HG02938 (cell line): ENCODE results near the gene RNF11.
A peak's percentile ranks its signal among the peaks of the same experiment; 100 is the strongest.
"Not testable (repeated sequence)": the region's sequence is repeated elsewhere in the genome, so short reads cannot be mapped to it uniquely, and the experiment has no call there.

Source experiments
- ATAC-seq: cut with Tn5 transposase; IDR thresholded peaks from one replicate; pipeline ENCODE4 v1.9.1; 2021; ENCODE audit warnings: mild to moderate bottlenecking, moderate library complexity; ENCODE audit not compliant: unreplicated experiment

The RNF11 gene

GRCh38 chr1:51235673-51236530 lies at the start of gene RNF11:
Gene RNF11 (plus strand): TSS chr1:51236273. CDS start chr1:51236757, 484 bp downstream.
- peak; percentile 63 for ATAC-seq

GRCh38 chr1:51188230-51188629 lies 47.8 kb upstream of the RNF11 start:
- no peak for ATAC-seq

GRCh38 chr1:51189421-51190073 lies 46.5 kb upstream of the RNF11 start:
- ATAC-seq, result no peak

- no peak for ATAC-seq
Measured at GRCh38 chr1:51190961-51191360, 45.1 kb upstream of the RNF11 start.

- no peak for ATAC-seq
Measured at GRCh38 chr1:51192213-51192843, 43.7 kb upstream of the RNF11 start.

GRCh38 chr1:51193564-51193963 lies 42.5 kb upstream of the RNF11 start:
- no peak for ATAC-seq

- ATAC-seq, result peak; percentile 82
Measured at GRCh38 chr1:51203121-51203873, 32.8 kb upstream of the RNF11 start.

- no peak for ATAC-seq
Measured at GRCh38 chr1:51203874-51204245, 32.2 kb upstream of the RNF11 start.

GRCh38 chr1:51210055-51210454 lies 26.0 kb upstream of the RNF11 start:
- no peak for ATAC-seq

GRCh38 chr1:51210676-51211075 lies 25.4 kb upstream of the RNF11 start:
- ATAC-seq, result no peak

GRCh38 chr1:51214615-51215131 lies 21.4 kb upstream of the RNF11 start:
- no peak for ATAC-seq

GRCh38 chr1:51215169-51215568 lies 20.9 kb upstream of the RNF11 start:
- ATAC-seq, result no peak

GRCh38 chr1:51216631-51217030 lies 19.4 kb upstream of the RNF11 start:
- ATAC-seq, result no peak

- ATAC-seq, result no peak
Measured at GRCh38 chr1:51217101-51217500, 19.0 kb upstream of the RNF11 start.

- no peak for ATAC-seq
Measured at GRCh38 chr1:51218570-51218969, 17.5 kb upstream of the RNF11 start.

- ATAC-seq, result no peak
Measured at GRCh38 chr1:51219022-51219421, 17.1 kb upstream of the RNF11 start.

- ATAC-seq, result not testable (repeated sequence)
Measured at GRCh38 chr1:51221529-51221928, 14.5 kb upstream of the RNF11 start.

GRCh38 chr1:51222136-51222787 lies 13.8 kb upstream of the RNF11 start:
- no peak for ATAC-seq

GRCh38 chr1:51222809-51223208 lies 13.3 kb upstream of the RNF11 start:
- no peak for ATAC-seq

GRCh38 chr1:51224255-51224654 lies 11.8 kb upstream of the RNF11 start:
- no peak for ATAC-seq
